ENCODE measurements around the gene MOCS1. TPM values are rescaled to one million over a fixed set of nuclear protein-coding genes. Genes with fewer than 3 reads are reported as not detected.

MOCS1 gene
- total RNA-seq, 2 donors from 2014 or later: 2.0 to 2.1 TPM

- ATAC-seq (no peak), DNase-seq (ENCODE audit: low spot score) (no peak)
- no peaks in the 10 kb centered on the region for H3K36me3 Mint-ChIP-seq
- H3K4me1 Mint-ChIP-seq (ENCODE audit: low read depth in 2 of 2): no peaks in the 10 kb centered on the region
- no peak overlapping the region for H3K4me3 Mint-ChIP-seq
- no peak overlapping the region for H3K27ac Mint-ChIP-seq
- H3K27me3 Mint-ChIP-seq: peaks cover 0 to 2% of the 10 kb centered on the region in 2 donors
- no peaks in the 10 kb centered on the region for H3K9me3 Mint-ChIP-seq
Observed at GRCh38 chr6:39882531-39882899, 51.7 kb downstream of the MOCS1 start.

GRCh38 chr6:39881851-39882530 lies 52.3 kb downstream of the MOCS1 start:
- ATAC-seq (no peak), DNase-seq (ENCODE audit: low spot score) (no peak)
- Mint-ChIP-seq H3K4me1 (ENCODE audit: low read depth in 2 of 2) (no peaks in the 10 kb centered on the region), H3K27me3 (peaks cover under 1 to 7% of the 10 kb centered on the region in 2 donors), H3K9me3 (no peaks in the 10 kb centered on the region), H3K27ac (no peak overlapping the region), H3K4me3 (no peak overlapping the region), H3K36me3 (no peaks in the 10 kb centered on the region)

GRCh38 chr6:39880594-39880993 lies 53.7 kb downstream of the MOCS1 start:
- Mint-ChIP-seq H3K27ac (no peak overlapping the region), H3K27me3 (peaks cover 6 to 14% of the 10 kb centered on the region in 2 donors), H3K9me3 (no peaks in the 10 kb centered on the region), H3K36me3 (no peaks in the 10 kb centered on the region), H3K4me1 (ENCODE audit: low read depth in 2 of 2) (no peaks in the 10 kb centered on the region), H3K4me3 (no peak overlapping the region)
- no peak for ATAC-seq
- DNase-seq (ENCODE audit: low spot score): no peak

GRCh38 chr6:39879535-39879934 lies 54.7 kb downstream of the MOCS1 start:
- Mint-ChIP-seq H3K36me3 (no peaks in the 10 kb centered on the region), H3K9me3 (no peaks in the 10 kb centered on the region), H3K27me3 (peaks cover 6 to 17% of the 10 kb centered on the region in 2 donors), H3K4me3 (no peak overlapping the region), H3K27ac (no peak overlapping the region), H3K4me1 (ENCODE audit: low read depth in 2 of 2) (no peaks in the 10 kb centered on the region)
- ATAC-seq: no peak
- no peak for DNase-seq (ENCODE audit: low spot score)

- Mint-ChIP-seq H3K4me3 (no peak overlapping the region), H3K36me3 (no peaks in the 10 kb centered on the region), H3K4me1 (ENCODE audit: low read depth in 2 of 2) (no peaks in the 10 kb centered on the region), H3K27me3 (peaks cover 14 to 27% of the 10 kb centered on the region in 2 donors), H3K27ac (no peak overlapping the region), H3K9me3 (no peaks in the 10 kb centered on the region)
- no peak for ATAC-seq
- no peak for DNase-seq (ENCODE audit: low spot score)
Observed at GRCh38 chr6:39876826-39877225, 57.4 kb downstream of the MOCS1 start.

GRCh38 chr6:39876111-39876510 lies 58.2 kb downstream of the MOCS1 start:
- no peak overlapping the region for H3K27ac Mint-ChIP-seq
- no peak for ATAC-seq
- no peak overlapping the region for H3K4me3 Mint-ChIP-seq
- H3K4me1 Mint-ChIP-seq (ENCODE audit: low read depth in 2 of 2): no peaks in the 10 kb centered on the region
- H3K9me3 Mint-ChIP-seq: no peaks in the 10 kb centered on the region
- no peaks in the 10 kb centered on the region for H3K36me3 Mint-ChIP-seq
- H3K27me3 Mint-ChIP-seq: peaks cover 18 to 33% of the 10 kb centered on the region in 2 donors
- DNase-seq (ENCODE audit: low spot score): no peak

GRCh38 chr6:39873439-39873838 lies 60.8 kb downstream of the MOCS1 start:
- H3K4me3 Mint-ChIP-seq: no peak overlapping the region
- no peaks in the 10 kb centered on the region for H3K4me1 Mint-ChIP-seq (ENCODE audit: low read depth in 2 of 2)
- no peaks in the 10 kb centered on the region for H3K9me3 Mint-ChIP-seq
- no peaks in the 10 kb centered on the region for H3K36me3 Mint-ChIP-seq
- DNase-seq (ENCODE audit: low spot score) (no peak), ATAC-seq (no peak)
- no peak overlapping the region for H3K27ac Mint-ChIP-seq
- peaks cover 18 to 36% of the 10 kb centered on the region in 2 donors for H3K27me3 Mint-ChIP-seq

GRCh38 chr6:39870950-39871349 lies 63.3 kb downstream of the MOCS1 start:
- H3K4me1 Mint-ChIP-seq (ENCODE audit: low read depth in 2 of 2): no peaks in the 10 kb centered on the region
- no peak overlapping the region for H3K27ac Mint-ChIP-seq
- no peaks in the 10 kb centered on the region for H3K36me3 Mint-ChIP-seq
- peaks cover 15 to 29% of the 10 kb centered on the region in 2 donors for H3K27me3 Mint-ChIP-seq
- ATAC-seq (no peak), DNase-seq (ENCODE audit: low spot score) (no peak)
- no peak overlapping the region for H3K4me3 Mint-ChIP-seq
- no peaks in the 10 kb centered on the region for H3K9me3 Mint-ChIP-seq

- Mint-ChIP-seq H3K4me1 (ENCODE audit: low read depth in 2 of 2) (no peaks in the 10 kb centered on the region), H3K9me3 (no peaks in the 10 kb centered on the region), H3K4me3 (no peak overlapping the region), H3K27ac (no peak overlapping the region), H3K27me3 (peaks cover 13 to 22% of the 10 kb centered on the region in 2 donors), H3K36me3 (no peaks in the 10 kb centered on the region)
- peak in 1 of 2 donors; percentile 35 for ATAC-seq
- no peak for DNase-seq (ENCODE audit: low spot score)
Observed at GRCh38 chr6:39867592-39867991, 66.7 kb downstream of the MOCS1 start.

GRCh38 chr6:39865011-39865888 lies 69.0 kb downstream of the MOCS1 start:
- no peak overlapping the region for H3K27ac Mint-ChIP-seq
- H3K9me3 Mint-ChIP-seq: no peaks in the 10 kb centered on the region
- ATAC-seq (no peak), DNase-seq (ENCODE audit: low spot score) (peak; percentile 79)
- peaks cover 20 to 30% of the 10 kb centered on the region in 2 donors for H3K27me3 Mint-ChIP-seq
- H3K4me3 Mint-ChIP-seq: no peak overlapping the region
- H3K4me1 Mint-ChIP-seq (ENCODE audit: low read depth in 2 of 2): no peaks in the 10 kb centered on the region
- no peaks in the 10 kb centered on the region for H3K36me3 Mint-ChIP-seq

GRCh38 chr6:39861663-39862062 lies 72.6 kb downstream of the MOCS1 start:
- H3K27me3 Mint-ChIP-seq: peaks cover 34 to 44% of the 10 kb centered on the region in 2 donors
- H3K4me3 Mint-ChIP-seq: no peak overlapping the region
- no peaks in the 10 kb centered on the region for H3K9me3 Mint-ChIP-seq
- H3K4me1 Mint-ChIP-seq (ENCODE audit: low read depth in 2 of 2): no peaks in the 10 kb centered on the region
- no peaks in the 10 kb centered on the region for H3K36me3 Mint-ChIP-seq
- DNase-seq (ENCODE audit: low spot score): no peak
- ATAC-seq: no peak
- no peak overlapping the region for H3K27ac Mint-ChIP-seq

GRCh38 chr6:39859025-39859424 lies 75.2 kb downstream of the MOCS1 start:
- peaks cover 37 to 51% of the 10 kb centered on the region in 2 donors for H3K27me3 Mint-ChIP-seq
- no peak overlapping the region for H3K4me3 Mint-ChIP-seq
- no peak for DNase-seq (ENCODE audit: low spot score)
- H3K4me1 Mint-ChIP-seq (ENCODE audit: low read depth in 2 of 2): no peaks in the 10 kb centered on the region
- H3K36me3 Mint-ChIP-seq: no peaks in the 10 kb centered on the region
- no peaks in the 10 kb centered on the region for H3K9me3 Mint-ChIP-seq
- no peak overlapping the region for H3K27ac Mint-ChIP-seq
- no peak for ATAC-seq

- H3K4me3 Mint-ChIP-seq: no peak overlapping the region
- H3K27me3 Mint-ChIP-seq: peaks cover 28 to 40% of the 10 kb centered on the region in 2 donors
- H3K9me3 Mint-ChIP-seq: no peaks in the 10 kb centered on the region
- ATAC-seq (no peak), DNase-seq (ENCODE audit: low spot score) (no peak)
- no peak overlapping the region for H3K27ac Mint-ChIP-seq
- H3K36me3 Mint-ChIP-seq: no peaks in the 10 kb centered on the region
- H3K4me1 Mint-ChIP-seq (ENCODE audit: low read depth in 2 of 2): no peaks in the 10 kb centered on the region
Observed at GRCh38 chr6:39855356-39855995, 78.8 kb downstream of the MOCS1 start.
